ENCODE data around the gene IFT122.

DNA sequence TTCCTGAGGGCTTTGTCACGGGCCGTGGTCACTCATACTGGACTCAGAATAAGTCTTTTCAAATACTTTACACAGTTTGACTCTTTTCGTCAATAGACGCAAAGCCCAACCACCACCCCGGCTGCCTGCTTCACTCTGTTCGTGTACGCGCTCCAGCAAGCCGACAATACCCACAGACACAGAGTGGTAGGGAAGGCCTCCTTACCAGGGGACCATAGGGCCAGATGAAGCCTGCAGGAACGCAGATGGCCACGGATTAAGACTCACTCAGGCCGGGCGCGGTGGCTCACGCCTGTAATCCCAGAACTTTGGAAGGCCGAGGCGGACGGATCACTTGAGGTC is 41.2 kb upstream of the IFT122 start:
- TF ChIP-seq, protein P1, sequence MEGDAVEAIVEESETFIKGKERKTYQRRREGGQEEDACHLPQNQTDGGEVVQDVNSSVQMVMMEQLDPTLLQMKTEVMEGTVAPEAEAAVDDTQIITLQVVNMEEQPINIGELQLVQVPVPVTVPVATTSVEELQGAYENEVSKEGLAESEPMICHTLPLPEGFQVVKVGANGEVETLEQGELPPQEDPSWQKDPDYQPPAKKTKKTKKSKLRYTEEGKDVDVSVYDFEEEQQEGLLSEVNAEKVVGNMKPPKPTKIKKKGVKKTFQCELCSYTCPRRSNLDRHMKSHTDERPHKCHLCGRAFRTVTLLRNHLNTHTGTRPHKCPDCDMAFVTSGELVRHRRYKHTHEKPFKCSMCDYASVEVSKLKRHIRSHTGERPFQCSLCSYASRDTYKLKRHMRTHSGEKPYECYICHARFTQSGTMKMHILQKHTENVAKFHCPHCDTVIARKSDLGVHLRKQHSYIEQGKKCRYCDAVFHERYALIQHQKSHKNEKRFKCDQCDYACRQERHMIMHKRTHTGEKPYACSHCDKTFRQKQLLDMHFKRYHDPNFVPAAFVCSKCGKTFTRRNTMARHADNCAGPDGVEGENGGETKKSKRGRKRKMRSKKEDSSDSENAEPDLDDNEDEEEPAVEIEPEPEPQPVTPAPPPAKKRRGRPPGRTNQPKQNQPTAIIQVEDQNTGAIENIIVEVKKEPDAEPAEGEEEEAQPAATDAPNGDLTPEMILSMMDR (IDR thresholded peaks at IDR 0.05): no peak
- TF ChIP-seq POLR2A (IDR thresholded peaks at IDR 0.05) (no peak), EP300 (IDR thresholded peaks at IDR 0.05) (no peak)

Data from tibial nerve (tissue), 4 donors.